A549 (cell line): ENCODE results near the gene PROB1.

ENCODE experiments used
- CBX8 ChIP-seq: fragments of 200-600 bp; sonication (generic); IDR thresholded peaks from 2 replicates; pipeline ENCODE4 v1.6.1; 2016
- CEBPB ChIP-seq, 2 experiments: fragments of >200 bp in 1 of 2; sonication (Bioruptor Twin) in 1 of 2; formaldehyde crosslinking in 1 of 2; IDR thresholded peaks; 2 replicates each; pipeline ENCODE4 v1.6.1; 2012 to 2016
- E2F6 ChIP-seq: IDR thresholded peaks from 2 replicates; pipeline ENCODE4 v1.6.1; 2012; ENCODE audit warnings: low read depth, borderline replicate concordance
- HDAC2 ChIP-seq: fragments of 200-600 bp; sonication (generic); IDR thresholded peaks from 2 replicates; pipeline ENCODE4 v1.6.1; 2016
- JUN ChIP-seq, 2 experiments: fragments of >200 bp; sonication (Bioruptor Twin); formaldehyde crosslinking; IDR thresholded peaks; 2 replicates in 1 of 2; 3 replicates in 1 of 2; pipeline ENCODE4 v1.6.1; 2016 to 2017
- JUNB ChIP-seq: fragments of >200 bp; sonication (Bioruptor Twin); formaldehyde crosslinking; IDR thresholded peaks from 2 replicates; pipeline ENCODE4 v1.6.1; 2016
- POLR2AphosphoS2 ChIP-seq: conservative IDR thresholded peaks from 2 replicates; pipeline ENCODE4 v1.6.1; 2012; ENCODE audit warnings: low read length, improper control_type of control experiment, inconsistent platforms
- RAD21 ChIP-seq, 2 experiments: fragments of >200 bp in 1 of 2; sonication (Bioruptor Twin) in 1 of 2; formaldehyde crosslinking in 1 of 2; IDR thresholded peaks in 1 of 2; conservative IDR thresholded peaks in 1 of 2; 2 replicates in 1 of 2; 3 replicates in 1 of 2; pipeline ENCODE4 v1.6.1; 2012 to 2018; ENCODE audit warnings: inconsistent platforms in 1 of 2
- REST ChIP-seq: fragments of 200-600 bp; sonication (generic); IDR thresholded peaks from 2 replicates; pipeline ENCODE4 v1.6.1; 2016; ENCODE audit warnings: antibody characterized with exemption, mild to moderate bottlenecking, moderate library complexity
- RFX5 ChIP-seq: fragments of 450-650 bp; IDR thresholded peaks from 2 replicates; pipeline ENCODE4 v1.7.1; 2014; ENCODE audit warnings: antibody characterized with exemption, mild to moderate bottlenecking, moderate library complexity
- SMC3 ChIP-seq: fragments of >200 bp; sonication (Bioruptor Twin); formaldehyde crosslinking; IDR thresholded peaks from 3 replicates; pipeline ENCODE4 v1.6.1; 2018; ENCODE audit warnings: inconsistent platforms
- TF ChIP-seq, protein P1 (sequence below): fragments of >200 bp; sonication (Bioruptor Twin); formaldehyde crosslinking; IDR thresholded peaks from 3 replicates; pipeline ENCODE4 v1.5.1; 2016
- TF ChIP-seq, protein P2 (sequence below): fragments of 150-350 bp; IDR thresholded peaks from 2 replicates; pipeline ENCODE4 v1.6.1; 2014; ENCODE audit warnings: low read depth, mild to moderate bottlenecking, low read length

- TF ChIP-seq HDAC2 = no peak
- TF ChIP-seq POLR2AphosphoS2 = 0 out of 2 replicates have a peak, but pooled peaks have one; percentile 48
- TF ChIP-seq JUNB = no peak
- TF ChIP-seq, protein P1, sequence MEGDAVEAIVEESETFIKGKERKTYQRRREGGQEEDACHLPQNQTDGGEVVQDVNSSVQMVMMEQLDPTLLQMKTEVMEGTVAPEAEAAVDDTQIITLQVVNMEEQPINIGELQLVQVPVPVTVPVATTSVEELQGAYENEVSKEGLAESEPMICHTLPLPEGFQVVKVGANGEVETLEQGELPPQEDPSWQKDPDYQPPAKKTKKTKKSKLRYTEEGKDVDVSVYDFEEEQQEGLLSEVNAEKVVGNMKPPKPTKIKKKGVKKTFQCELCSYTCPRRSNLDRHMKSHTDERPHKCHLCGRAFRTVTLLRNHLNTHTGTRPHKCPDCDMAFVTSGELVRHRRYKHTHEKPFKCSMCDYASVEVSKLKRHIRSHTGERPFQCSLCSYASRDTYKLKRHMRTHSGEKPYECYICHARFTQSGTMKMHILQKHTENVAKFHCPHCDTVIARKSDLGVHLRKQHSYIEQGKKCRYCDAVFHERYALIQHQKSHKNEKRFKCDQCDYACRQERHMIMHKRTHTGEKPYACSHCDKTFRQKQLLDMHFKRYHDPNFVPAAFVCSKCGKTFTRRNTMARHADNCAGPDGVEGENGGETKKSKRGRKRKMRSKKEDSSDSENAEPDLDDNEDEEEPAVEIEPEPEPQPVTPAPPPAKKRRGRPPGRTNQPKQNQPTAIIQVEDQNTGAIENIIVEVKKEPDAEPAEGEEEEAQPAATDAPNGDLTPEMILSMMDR = no peak
- peak; percentile 50 to 55; a peak in 3 of 5 replicates for TF ChIP-seq JUN (IDR thresholded peaks at IDR 0.05)
- TF ChIP-seq RAD21 (conservative IDR thresholded peaks at IDR 0.05 in 1 of 2, IDR thresholded peaks at IDR 0.05 in 1 of 2) = no peak
- TF ChIP-seq CEBPB (IDR thresholded peaks at IDR 0.05) = no peak
- no peak for TF ChIP-seq RFX5
- no peak for TF ChIP-seq REST
- no peak for TF ChIP-seq CBX8
- TF ChIP-seq SMC3 = no peak
- TF ChIP-seq, protein P2, sequence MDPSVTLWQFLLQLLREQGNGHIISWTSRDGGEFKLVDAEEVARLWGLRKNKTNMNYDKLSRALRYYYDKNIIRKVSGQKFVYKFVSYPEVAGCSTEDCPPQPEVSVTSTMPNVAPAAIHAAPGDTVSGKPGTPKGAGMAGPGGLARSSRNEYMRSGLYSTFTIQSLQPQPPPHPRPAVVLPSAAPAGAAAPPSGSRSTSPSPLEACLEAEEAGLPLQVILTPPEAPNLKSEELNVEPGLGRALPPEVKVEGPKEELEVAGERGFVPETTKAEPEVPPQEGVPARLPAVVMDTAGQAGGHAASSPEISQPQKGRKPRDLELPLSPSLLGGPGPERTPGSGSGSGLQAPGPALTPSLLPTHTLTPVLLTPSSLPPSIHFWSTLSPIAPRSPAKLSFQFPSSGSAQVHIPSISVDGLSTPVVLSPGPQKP = no peak
- no peak for TF ChIP-seq E2F6
Measured at GRCh38 chr5:139392324-139392677, 2.6 kb downstream of the PROB1 start.
